ACC112 (cell line): Measurements from ENCODE around the gene NTMT2.

Experiments
- H2AFZ ChIP-seq: fragments of 200-600 bp; sonication (generic); one replicate; pipeline ENCODE4 v1.6.0; 2017; ENCODE audit warnings: antibody characterized with exemption, low read length; ENCODE audit not compliant: unreplicated experiment
- H3K27ac ChIP-seq: fragments of 200-600 bp; sonication (generic); 2 replicates; pipeline ENCODE4 v1.5.1; 2014; ENCODE audit warnings: low read depth, mild to moderate bottlenecking, antibody characterized with exemption, low read length, moderate library complexity
- H3K27me3 ChIP-seq: fragments of 200-600 bp; sonication (generic); 2 replicates; pipeline ENCODE4 v1.6.1; 2014; ENCODE audit warnings: mild to moderate bottlenecking, antibody characterized with exemption, low read length, moderate library complexity, mixed read lengths; ENCODE audit not compliant: insufficient read depth
- H3K36me3 ChIP-seq: fragments of 200-600 bp; sonication (generic); 2 replicates; pipeline ENCODE4 v1.6.1; 2016; ENCODE audit warnings: mild to moderate bottlenecking, antibody characterized with exemption, low read length, moderate library complexity, mixed read lengths; ENCODE audit not compliant: insufficient read depth
- H3K4me1 ChIP-seq: fragments of 200-600 bp; sonication (generic); one replicate; pipeline ENCODE4 v1.6.1; 2016; ENCODE audit warnings: low read length, mixed read lengths; ENCODE audit not compliant: insufficient read depth, unreplicated experiment, control insufficient read depth
- H3K4me3 ChIP-seq: fragments of 200-600 bp; sonication (generic); 2 replicates; pipeline ENCODE4 v1.5.1; 2014; ENCODE audit warnings: mild to moderate bottlenecking, low read depth, low read length
- H3K79me2 ChIP-seq: fragments of 200-600 bp; sonication (generic); one replicate; pipeline ENCODE4 v1.6.0; 2016; ENCODE audit warnings: low read length; ENCODE audit not compliant: control insufficient read depth, unreplicated experiment, insufficient read depth

NTMT2 gene

GRCh38 chr1:170131984-170132383 is 13.8 kb upstream of the NTMT2 start:
- Histone ChIP-seq H3K36me3 (no peaks in the 10 kb centered on the region), H3K79me2 (no peaks in the 10 kb centered on the region), H3K4me1 (peaks cover 3% of the 10 kb centered on the region), H3K27ac (no peak overlapping the region), H3K4me3 (no peak overlapping the region), H3K27me3 (no peaks in the 10 kb centered on the region), H2AFZ (no peak overlapping the region)

GRCh38 chr1:170133766-170134495 is 11.8 kb upstream of the NTMT2 start:
- Histone ChIP-seq H2AFZ (no peak overlapping the region), H3K4me1 (no peaks in the 10 kb centered on the region), H3K27me3 (0 out of 2 replicates have a peak, but pooled peaks cover 2% of the 10 kb centered on the region), H3K36me3 (no peaks in the 10 kb centered on the region), H3K4me3 (no peak overlapping the region), H3K27ac (no peak overlapping the region), H3K79me2 (no peaks in the 10 kb centered on the region)

- H3K4me3 ChIP-seq: no peak overlapping the region
- H3K27ac ChIP-seq: no peak overlapping the region
- no peaks in the 10 kb centered on the region for H3K79me2 ChIP-seq
- 0 out of 2 replicates have a peak, but pooled peaks cover 2% of the 10 kb centered on the region for H3K27me3 ChIP-seq
- H3K36me3 ChIP-seq: no peaks in the 10 kb centered on the region
- H2AFZ ChIP-seq: no peak overlapping the region
- no peaks in the 10 kb centered on the region for H3K4me1 ChIP-seq
Measured at GRCh38 chr1:170134521-170134920, 11.2 kb upstream of the NTMT2 start.

DNA sequence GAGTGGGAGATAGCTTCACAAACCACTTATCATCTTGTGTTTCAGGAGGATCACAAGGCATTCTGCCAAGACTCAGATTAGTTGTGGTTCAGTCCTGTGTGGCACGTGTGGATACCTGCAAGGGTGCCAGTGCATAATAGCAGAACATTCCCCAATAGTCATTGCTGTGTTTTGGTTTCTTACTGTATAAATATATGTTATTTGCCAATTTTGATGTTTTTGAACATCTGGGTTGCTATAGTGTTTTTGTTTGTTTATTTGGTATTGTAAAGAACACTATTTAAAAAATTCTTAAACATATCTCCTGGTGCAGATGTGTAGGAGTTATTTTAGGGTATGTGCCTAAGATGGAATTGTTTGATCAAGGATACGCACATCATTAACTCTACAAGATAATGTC is 5.4 kb upstream of the NTMT2 start:
- Histone ChIP-seq H3K4me3 (no peak overlapping the region), H3K36me3 (no peaks in the 10 kb centered on the region), H3K4me1 (no peaks in the 10 kb centered on the region), H3K79me2 (no peaks in the 10 kb centered on the region), H2AFZ (no peak overlapping the region), H3K27ac (no peak overlapping the region), H3K27me3 (0 out of 2 replicates have a peak, but pooled peaks cover 2% of the 10 kb centered on the region)

DNA sequence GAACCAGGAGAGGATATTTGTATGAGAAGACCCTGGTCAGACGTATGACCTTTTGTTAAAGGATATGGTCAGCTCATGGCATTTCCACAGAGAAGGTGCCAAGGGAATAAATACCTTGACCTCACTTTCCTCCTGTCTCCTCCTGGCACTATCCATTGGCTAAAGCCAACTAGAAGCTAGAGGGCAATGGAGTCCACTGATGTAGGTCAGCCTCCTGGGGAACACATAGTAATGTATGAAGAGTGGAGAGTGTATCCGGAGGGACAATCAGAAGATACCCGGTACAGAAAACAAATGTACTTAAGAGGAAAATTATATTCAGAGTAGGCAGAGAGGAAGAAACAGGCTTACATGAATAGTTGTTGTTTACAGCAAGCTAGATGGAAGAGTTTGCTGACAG is 698 bp upstream of the NTMT2 start:
- Histone ChIP-seq H3K4me1 (no peaks in the 10 kb centered on the region), H3K4me3 (no peak overlapping the region), H3K27ac (no peak overlapping the region), H3K36me3 (no peaks in the 10 kb centered on the region), H2AFZ (no peak overlapping the region), H3K79me2 (no peaks in the 10 kb centered on the region), H3K27me3 (no peaks in the 10 kb centered on the region)

GRCh38 chr1:170146720-170147263 is 1.0 kb downstream of the NTMT2 start:
- no peaks in the 10 kb centered on the region for H3K79me2 ChIP-seq
- no peaks in the 10 kb centered on the region for H3K27me3 ChIP-seq
- no peak overlapping the region for H3K27ac ChIP-seq
- H3K4me1 ChIP-seq: no peaks in the 10 kb centered on the region
- no peaks in the 10 kb centered on the region for H3K36me3 ChIP-seq
- no peak overlapping the region for H2AFZ ChIP-seq
- no peak overlapping the region for H3K4me3 ChIP-seq

DNA sequence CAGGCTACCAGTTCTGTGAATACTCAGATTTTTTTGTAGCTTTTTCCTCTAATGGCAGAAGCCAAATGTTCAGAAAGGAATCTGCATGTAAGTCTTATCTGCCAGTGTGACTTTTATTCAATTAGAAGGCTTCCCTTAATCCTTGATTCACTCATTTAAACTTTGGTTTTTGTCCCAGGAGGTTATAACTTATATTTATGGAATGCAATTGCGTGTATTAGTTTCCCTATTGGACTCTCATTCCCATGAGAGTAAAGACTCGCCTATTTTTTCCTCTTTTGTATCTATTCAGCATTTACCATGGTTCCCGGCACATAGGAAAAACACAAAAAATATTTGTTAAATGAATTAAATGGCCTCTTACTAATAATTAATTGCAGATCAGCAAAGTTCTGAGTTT is 3.5 kb downstream of the NTMT2 start:
- Histone ChIP-seq H3K27ac (no peak overlapping the region), H3K4me1 (no peaks in the 10 kb centered on the region), H3K27me3 (no peaks in the 10 kb centered on the region), H3K4me3 (no peak overlapping the region), H3K36me3 (no peaks in the 10 kb centered on the region), H3K79me2 (no peaks in the 10 kb centered on the region), H2AFZ (no peak overlapping the region)

DNA sequence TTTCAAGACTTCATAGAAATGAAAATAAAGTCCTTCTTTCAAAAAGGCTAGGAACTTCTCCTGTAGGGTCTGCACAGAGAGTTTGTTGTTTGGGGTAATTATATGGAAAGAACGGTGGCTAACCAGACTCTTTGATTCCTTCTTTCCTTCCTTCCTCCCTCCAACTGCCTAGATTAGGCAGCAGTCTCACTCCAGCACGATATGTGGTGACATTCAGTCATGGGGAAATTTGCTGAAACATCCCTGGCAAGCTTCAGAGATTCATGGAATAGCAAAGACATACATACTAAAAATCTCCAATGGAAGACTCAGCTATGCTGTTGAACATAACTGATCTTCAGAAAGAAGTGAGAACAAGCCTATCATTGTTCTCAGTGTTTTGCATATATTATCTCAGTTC is 4.3 kb downstream of the NTMT2 start:
- Histone ChIP-seq H3K79me2 (no peaks in the 10 kb centered on the region), H3K27ac (no peak overlapping the region), H3K4me1 (no peaks in the 10 kb centered on the region), H3K27me3 (no peaks in the 10 kb centered on the region), H2AFZ (no peak overlapping the region), H3K36me3 (no peaks in the 10 kb centered on the region), H3K4me3 (no peak overlapping the region)

- no peak overlapping the region for H2AFZ ChIP-seq
- no peaks in the 10 kb centered on the region for H3K4me1 ChIP-seq
- H3K79me2 ChIP-seq: no peaks in the 10 kb centered on the region
- H3K4me3 ChIP-seq: no peak overlapping the region
- H3K36me3 ChIP-seq: no peaks in the 10 kb centered on the region
- no peaks in the 10 kb centered on the region for H3K27me3 ChIP-seq
- H3K27ac ChIP-seq: no peak overlapping the region
Measured at GRCh38 chr1:170150921-170151320, 5.2 kb downstream of the NTMT2 start.

GRCh38 chr1:170153417-170153816 is 7.7 kb downstream of the NTMT2 start:
- H2AFZ ChIP-seq: no peak overlapping the region
- no peaks in the 10 kb centered on the region for H3K27me3 ChIP-seq
- H3K27ac ChIP-seq: no peak overlapping the region
- H3K4me3 ChIP-seq: no peak overlapping the region
- no peaks in the 10 kb centered on the region for H3K4me1 ChIP-seq
- no peaks in the 10 kb centered on the region for H3K79me2 ChIP-seq
- no peaks in the 10 kb centered on the region for H3K36me3 ChIP-seq

GRCh38 chr1:170155055-170155454 is 9.3 kb downstream of the NTMT2 start:
- H3K27me3 ChIP-seq: no peaks in the 10 kb centered on the region
- H3K4me3 ChIP-seq: no peak overlapping the region
- no peak overlapping the region for H2AFZ ChIP-seq
- H3K4me1 ChIP-seq: no peaks in the 10 kb centered on the region
- H3K36me3 ChIP-seq: no peaks in the 10 kb centered on the region
- H3K79me2 ChIP-seq: no peaks in the 10 kb centered on the region
- H3K27ac ChIP-seq: no peak overlapping the region
